Measurements from ENCODE around the gene ADAM20. TPM values are rescaled to one million over a fixed set of nuclear protein-coding genes. Genes with fewer than 3 reads are reported as not detected.
"Not testable (repeated sequence)": the region's sequence is repeated elsewhere in the genome, so short reads cannot be mapped to it uniquely, and the experiment has no call there.

ADAM20 gene
- total and polyA plus RNA-seq, 5 donors from 2014 or later, result 0.72 TPM; not detected in 4

DNA sequence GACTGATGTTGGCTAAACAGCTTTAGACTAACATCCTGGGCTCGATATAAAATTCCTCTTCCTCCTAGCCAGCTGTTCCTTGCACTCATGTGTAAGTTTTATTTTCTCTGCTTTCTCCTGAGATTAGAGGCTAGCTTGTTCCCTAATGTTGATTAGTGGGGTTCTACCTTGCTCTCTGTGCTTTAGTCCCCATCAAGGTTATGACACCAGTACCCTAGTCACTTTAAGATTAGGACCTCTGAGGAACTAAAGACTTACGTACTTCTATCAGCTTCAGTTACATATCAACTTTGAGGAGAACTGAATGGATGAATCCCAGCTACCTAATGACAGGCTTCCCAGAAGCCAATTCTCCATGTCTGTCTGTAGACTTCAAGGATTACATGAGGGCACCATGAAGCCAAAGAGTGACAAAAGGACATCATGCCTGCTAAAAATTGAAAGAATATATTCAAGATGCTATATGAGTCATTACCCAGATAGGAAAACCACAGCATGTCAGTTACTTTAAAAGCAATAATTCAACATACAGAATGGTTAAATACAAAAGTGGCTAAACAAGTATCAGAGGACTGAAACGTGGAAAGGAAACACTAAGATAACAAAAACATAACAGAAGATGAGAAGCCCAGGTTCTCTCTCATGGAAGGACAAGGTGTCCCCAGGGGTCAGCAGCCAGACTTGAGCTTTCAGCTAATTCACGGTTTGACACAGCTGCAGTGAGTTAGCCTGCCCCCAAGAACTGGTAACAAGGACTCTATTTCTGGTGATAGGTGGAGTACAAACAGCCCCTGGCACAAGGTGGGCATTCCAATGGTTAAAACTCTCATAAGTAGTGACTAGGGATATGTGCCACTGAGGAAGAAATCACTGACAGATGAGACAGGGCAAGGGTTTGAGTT lies 20.4 kb downstream of the ADAM20 start:
- no peak for ATAC-seq (ENCODE audit: low read depth in 2 of 2)
- no peaks in the 10 kb centered on the region for H3K27me3 Mint-ChIP-seq
- H3K27ac Mint-ChIP-seq, result peak overlapping the region; percentile 27 to 72 (median 27)
- Histone ChIP-seq H3K36me3 (ENCODE audit: control insufficient read depth, insufficient read depth, low read length) (no peaks in the 10 kb centered on the region), H3K9me3 (ENCODE audit: control insufficient read depth in 2 of 2, low read length in 2 of 2) (peaks cover 2 to 3% of the 10 kb centered on the region in 2 experiments), H3K4me1 (ENCODE audit: control insufficient read depth, insufficient read depth, low read length, poor library complexity, severe bottlenecking) (peaks cover 8% of the 10 kb centered on the region), H3K4me3 (ENCODE audit: low read depth, low read length) (peak overlapping the region; percentile 43), H3K27ac (ENCODE audit: insufficient read depth, low read length, poor library complexity, severe bottlenecking) (no peak overlapping the region), H3K27me3 (ENCODE audit: control insufficient read depth, insufficient read depth, low read length) (no peaks in the 10 kb centered on the region)
- H3K36me3 Mint-ChIP-seq, result peaks cover 9% of the 10 kb centered on the region
- H3K4me1 Mint-ChIP-seq, result peaks cover 7 to 22% (median 15%) of the 10 kb centered on the region in 4 donors
- H3K4me3 Mint-ChIP-seq, result peak overlapping the region in 1 of 4 donors; percentile 27
- DNase-seq, result peak in 1 of 3 donors; percentile 32
- H3K9me3 Mint-ChIP-seq, result peaks cover 0 to 6% (median 0%) of the 10 kb centered on the region in 7 donors

DNA sequence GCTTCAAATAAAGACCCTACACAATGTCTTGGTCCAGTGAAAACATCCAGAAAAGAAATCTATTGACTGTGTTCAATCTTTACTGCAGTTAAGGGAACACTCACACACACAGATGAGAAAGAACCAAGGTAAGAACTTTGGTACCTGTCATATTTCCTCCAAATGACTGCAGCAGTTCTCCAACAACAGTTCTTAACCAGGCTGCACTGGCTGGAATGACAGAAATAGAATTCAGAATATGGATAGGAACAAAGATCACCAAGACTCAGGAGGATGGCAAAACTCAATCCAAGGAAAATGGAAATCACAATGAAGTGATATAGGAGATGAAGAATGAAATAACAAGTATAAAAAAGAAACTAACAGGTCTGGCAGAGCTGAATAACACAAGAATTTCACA lies 36.6 kb downstream of the ADAM20 start:
- no peak overlapping the region for H3K4me3 ChIP-seq (ENCODE audit: low read depth, low read length)
- Mint-ChIP-seq H3K27me3 (no peaks in the 10 kb centered on the region), H3K4me3 (no peak overlapping the region), H3K4me1 (peaks cover 0 to 6% (median 3%) of the 10 kb centered on the region in 4 donors), H3K9me3 (peaks cover 0 to 9% (median 6%) of the 10 kb centered on the region in 7 donors), H3K27ac (no peak overlapping the region), H3K36me3 (peaks cover 24% of the 10 kb centered on the region)
- H3K27me3 ChIP-seq (ENCODE audit: control insufficient read depth, insufficient read depth, low read length), result no peaks in the 10 kb centered on the region
- ATAC-seq (ENCODE audit: low read depth in 2 of 2) (no peak), DNase-seq (no peak)
- H3K9me3 ChIP-seq (ENCODE audit: control insufficient read depth in 2 of 2, low read length in 2 of 2), result no peaks in the 10 kb centered on the region
- no peaks in the 10 kb centered on the region for H3K4me1 ChIP-seq (ENCODE audit: control insufficient read depth, insufficient read depth, low read length, poor library complexity, severe bottlenecking)
- no peaks in the 10 kb centered on the region for H3K36me3 ChIP-seq (ENCODE audit: control insufficient read depth, insufficient read depth, low read length)
- no peak overlapping the region for H3K27ac ChIP-seq (ENCODE audit: insufficient read depth, low read length, poor library complexity, severe bottlenecking)

GRCh38 chr14:70489579-70490200 lies 45.1 kb downstream of the ADAM20 start:
- peaks cover 4% of the 10 kb centered on the region for H3K36me3 ChIP-seq (ENCODE audit: control insufficient read depth, insufficient read depth, low read length)
- no peak overlapping the region for H3K27ac Mint-ChIP-seq
- no peak overlapping the region for H3K4me3 ChIP-seq (ENCODE audit: low read depth, low read length)
- H3K27me3 Mint-ChIP-seq, result no peaks in the 10 kb centered on the region
- no peaks in the 10 kb centered on the region for H3K27me3 ChIP-seq (ENCODE audit: control insufficient read depth, insufficient read depth, low read length)
- no peak for DNase-seq
- peaks cover 1 to 52% (median 20%) of the 10 kb centered on the region in 7 donors for H3K9me3 Mint-ChIP-seq
- H3K27ac ChIP-seq (ENCODE audit: insufficient read depth, low read length, poor library complexity, severe bottlenecking), result no peak overlapping the region
- H3K4me1 ChIP-seq (ENCODE audit: control insufficient read depth, insufficient read depth, low read length, poor library complexity, severe bottlenecking), result no peaks in the 10 kb centered on the region
- H3K36me3 Mint-ChIP-seq, result peaks cover 25% of the 10 kb centered on the region
- H3K4me1 Mint-ChIP-seq, result peaks cover 0 to 4% (median 0%) of the 10 kb centered on the region in 4 donors
- ATAC-seq (ENCODE audit: low read depth in 2 of 2), result no peak
- no peak overlapping the region for H3K4me3 Mint-ChIP-seq
- H3K9me3 ChIP-seq (ENCODE audit: control insufficient read depth in 2 of 2, low read length in 2 of 2), result peaks cover 13 to 33% of the 10 kb centered on the region in 2 experiments

GRCh38 chr14:70477356-70478105 lies 57.3 kb downstream of the ADAM20 start:
- H3K27ac Mint-ChIP-seq; H3K36me3 ChIP-seq (ENCODE audit: control insufficient read depth, insufficient read depth, low read length); DNase-seq; H3K27ac ChIP-seq (ENCODE audit: insufficient read depth, low read length, poor library complexity, severe bottlenecking); H3K27me3 ChIP-seq (ENCODE audit: control insufficient read depth, insufficient read depth, low read length); H3K27me3 Mint-ChIP-seq; H3K4me3 ChIP-seq (ENCODE audit: low read depth, low read length); H3K4me1 ChIP-seq (ENCODE audit: control insufficient read depth, insufficient read depth, low read length, poor library complexity, severe bottlenecking); H3K9me3 Mint-ChIP-seq; ATAC-seq (ENCODE audit: low read depth in 2 of 2); H3K4me3 Mint-ChIP-seq; H3K9me3 ChIP-seq (ENCODE audit: control insufficient read depth in 2 of 2, low read length in 2 of 2): not testable (repeated sequence)
- H3K36me3 Mint-ChIP-seq, result peaks cover 10% of the 10 kb centered on the region
- peaks cover 6 to 17% (median 7%) of the 10 kb centered on the region in 4 donors for H3K4me1 Mint-ChIP-seq

GRCh38 chr14:70475459-70475858 lies 59.3 kb downstream of the ADAM20 start:
- H3K27ac Mint-ChIP-seq; H3K4me3 ChIP-seq (ENCODE audit: low read depth, low read length); H3K36me3 ChIP-seq (ENCODE audit: control insufficient read depth, insufficient read depth, low read length); H3K27me3 ChIP-seq (ENCODE audit: control insufficient read depth, insufficient read depth, low read length); H3K9me3 Mint-ChIP-seq; DNase-seq; ATAC-seq (ENCODE audit: low read depth in 2 of 2); H3K9me3 ChIP-seq (ENCODE audit: control insufficient read depth in 2 of 2, low read length in 2 of 2); H3K27me3 Mint-ChIP-seq; H3K27ac ChIP-seq (ENCODE audit: insufficient read depth, low read length, poor library complexity, severe bottlenecking); H3K4me3 Mint-ChIP-seq; H3K4me1 ChIP-seq (ENCODE audit: control insufficient read depth, insufficient read depth, low read length, poor library complexity, severe bottlenecking): not testable (repeated sequence)
- peaks cover 23% of the 10 kb centered on the region for H3K36me3 Mint-ChIP-seq
- peaks cover 6 to 30% (median 15%) of the 10 kb centered on the region in 4 donors for H3K4me1 Mint-ChIP-seq

DNA sequence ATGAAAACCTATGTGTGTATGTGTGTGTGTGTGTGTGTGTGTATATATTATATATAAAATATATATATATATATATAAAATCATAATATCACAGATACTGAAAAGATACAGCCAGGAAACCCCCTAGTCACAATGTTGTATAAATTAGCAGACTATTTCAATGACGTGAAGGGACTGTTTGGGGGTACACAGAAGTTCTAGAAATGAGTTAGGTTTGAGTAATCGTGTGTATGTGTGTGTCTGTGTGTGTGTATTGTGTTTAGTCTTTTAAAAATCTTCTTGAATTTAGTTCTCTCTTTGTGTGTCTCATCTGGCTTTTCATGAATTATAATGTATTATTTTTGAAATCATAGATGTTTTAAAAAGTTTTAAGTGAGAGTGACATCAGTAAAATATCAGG lies 61.0 kb downstream of the ADAM20 start:
- H3K36me3 Mint-ChIP-seq, result peaks cover 35% of the 10 kb centered on the region
- DNase-seq, result no peak
- H3K36me3 ChIP-seq (ENCODE audit: control insufficient read depth, insufficient read depth, low read length), result no peaks in the 10 kb centered on the region
- no peak overlapping the region for H3K4me3 Mint-ChIP-seq
- H3K4me1 Mint-ChIP-seq, result peaks cover 6 to 30% (median 15%) of the 10 kb centered on the region in 4 donors
- no peak for ATAC-seq (ENCODE audit: low read depth in 2 of 2)
- H3K27ac ChIP-seq (ENCODE audit: insufficient read depth, low read length, poor library complexity, severe bottlenecking), result no peak overlapping the region
- no peaks in the 10 kb centered on the region for H3K27me3 ChIP-seq (ENCODE audit: control insufficient read depth, insufficient read depth, low read length)
- no peak overlapping the region for H3K4me3 ChIP-seq (ENCODE audit: low read depth, low read length)
- H3K27ac Mint-ChIP-seq, result no peak overlapping the region
- no peaks in the 10 kb centered on the region for H3K4me1 ChIP-seq (ENCODE audit: control insufficient read depth, insufficient read depth, low read length, poor library complexity, severe bottlenecking)
- peaks cover 0 to 5% (median 2%) of the 10 kb centered on the region in 7 donors for H3K9me3 Mint-ChIP-seq
- H3K27me3 Mint-ChIP-seq, result no peaks in the 10 kb centered on the region
- no peaks in the 10 kb centered on the region for H3K9me3 ChIP-seq (ENCODE audit: control insufficient read depth in 2 of 2, low read length in 2 of 2)

Data from CD4-positive, CD25-positive, alpha-beta regulatory T cell (primary cell).